Stimulated activated CD4-positive, alpha-beta T cell treated with anti-CD3 and anti-CD28 coated beads, Interleukin-12 subunit alpha, Interleukin-12 subunit beta, amount 100 ng/mL, for 24 hours (primary cell): Measurements from ENCODE around the gene MYCBPAP.
A peak's percentile ranks its signal among the peaks of the same experiment; 100 is the strongest.

Experiments used
- DNase-seq, 2 experiments: peaks; one replicate each; pipeline ENCODE4 v3.0.0-alpha.2; 2020; ENCODE audit warnings: low read depth in 2 of 2

The MYCBPAP gene, protein sequence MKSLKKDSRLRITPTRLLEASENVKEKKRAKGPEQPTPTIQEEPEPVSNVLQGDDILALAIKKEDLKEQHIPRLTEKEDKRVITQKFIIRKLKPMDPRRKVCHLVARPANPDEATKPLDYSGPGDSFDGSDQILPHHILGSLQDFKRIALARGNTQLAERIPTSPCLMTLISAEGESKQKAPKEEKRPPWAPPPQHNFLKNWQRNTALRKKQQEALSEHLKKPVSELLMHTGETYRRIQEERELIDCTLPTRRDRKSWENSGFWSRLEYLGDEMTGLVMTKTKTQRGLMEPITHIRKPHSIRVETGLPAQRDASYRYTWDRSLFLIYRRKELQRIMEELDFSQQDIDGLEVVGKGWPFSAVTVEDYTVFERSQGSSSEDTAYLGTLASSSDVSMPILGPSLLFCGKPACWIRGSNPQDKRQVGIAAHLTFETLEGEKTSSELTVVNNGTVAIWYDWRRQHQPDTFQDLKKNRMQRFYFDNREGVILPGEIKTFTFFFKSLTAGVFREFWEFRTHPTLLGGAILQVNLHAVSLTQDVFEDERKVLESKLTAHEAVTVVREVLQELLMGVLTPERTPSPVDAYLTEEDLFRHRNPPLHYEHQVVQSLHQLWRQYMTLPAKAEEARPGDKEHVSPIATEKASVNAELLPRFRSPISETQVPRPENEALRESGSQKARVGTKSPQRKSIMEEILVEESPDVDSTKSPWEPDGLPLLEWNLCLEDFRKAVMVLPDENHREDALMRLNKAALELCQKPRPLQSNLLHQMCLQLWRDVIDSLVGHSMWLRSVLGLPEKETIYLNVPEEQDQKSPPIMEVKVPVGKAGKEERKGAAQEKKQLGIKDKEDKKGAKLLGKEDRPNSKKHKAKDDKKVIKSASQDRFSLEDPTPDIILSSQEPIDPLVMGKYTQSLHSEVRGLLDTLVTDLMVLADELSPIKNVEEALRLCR

DNA sequence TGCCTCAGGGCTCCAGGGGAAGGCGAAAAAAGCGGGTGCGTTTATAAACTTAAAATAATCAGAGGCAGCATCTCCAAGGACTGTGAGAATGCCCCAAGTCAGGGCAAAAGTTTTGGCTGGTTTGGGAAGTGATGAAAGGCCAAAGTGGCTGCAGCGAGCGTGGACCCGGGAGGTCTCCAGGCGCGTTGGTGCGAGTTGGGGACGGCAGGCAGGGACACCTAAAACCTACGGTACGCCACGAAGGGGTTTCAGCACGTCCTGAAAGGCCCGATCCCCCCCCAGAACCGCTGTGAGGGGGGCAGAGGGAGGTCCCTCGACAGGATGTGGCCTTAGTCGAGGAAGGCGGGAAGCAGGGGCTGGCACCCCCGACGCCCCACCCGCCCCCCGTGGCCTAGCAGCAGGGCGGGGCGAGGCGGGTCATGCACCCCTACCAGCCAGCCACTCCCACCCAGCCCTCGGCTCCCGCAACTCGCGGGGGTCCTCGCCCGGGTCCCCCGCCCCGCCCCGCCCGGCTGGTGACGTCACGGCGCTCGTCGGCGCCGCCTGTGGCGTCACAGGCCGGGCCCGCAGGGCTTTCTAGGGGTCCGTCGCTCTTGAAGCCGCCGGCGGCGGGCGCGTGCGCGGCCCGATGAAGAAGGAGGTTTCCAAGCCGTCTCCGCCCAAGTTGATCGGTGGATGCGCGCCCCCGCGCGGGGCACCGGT lies at the start of gene MYCBPAP:
MYCBPAP (plus strand) TSS at position 569 of the 702 bp plus-strand sequence. CDS start 236 bp downstream, outside the sequence.
- peak; percentile 64 to 77 for DNase-seq

DNA sequence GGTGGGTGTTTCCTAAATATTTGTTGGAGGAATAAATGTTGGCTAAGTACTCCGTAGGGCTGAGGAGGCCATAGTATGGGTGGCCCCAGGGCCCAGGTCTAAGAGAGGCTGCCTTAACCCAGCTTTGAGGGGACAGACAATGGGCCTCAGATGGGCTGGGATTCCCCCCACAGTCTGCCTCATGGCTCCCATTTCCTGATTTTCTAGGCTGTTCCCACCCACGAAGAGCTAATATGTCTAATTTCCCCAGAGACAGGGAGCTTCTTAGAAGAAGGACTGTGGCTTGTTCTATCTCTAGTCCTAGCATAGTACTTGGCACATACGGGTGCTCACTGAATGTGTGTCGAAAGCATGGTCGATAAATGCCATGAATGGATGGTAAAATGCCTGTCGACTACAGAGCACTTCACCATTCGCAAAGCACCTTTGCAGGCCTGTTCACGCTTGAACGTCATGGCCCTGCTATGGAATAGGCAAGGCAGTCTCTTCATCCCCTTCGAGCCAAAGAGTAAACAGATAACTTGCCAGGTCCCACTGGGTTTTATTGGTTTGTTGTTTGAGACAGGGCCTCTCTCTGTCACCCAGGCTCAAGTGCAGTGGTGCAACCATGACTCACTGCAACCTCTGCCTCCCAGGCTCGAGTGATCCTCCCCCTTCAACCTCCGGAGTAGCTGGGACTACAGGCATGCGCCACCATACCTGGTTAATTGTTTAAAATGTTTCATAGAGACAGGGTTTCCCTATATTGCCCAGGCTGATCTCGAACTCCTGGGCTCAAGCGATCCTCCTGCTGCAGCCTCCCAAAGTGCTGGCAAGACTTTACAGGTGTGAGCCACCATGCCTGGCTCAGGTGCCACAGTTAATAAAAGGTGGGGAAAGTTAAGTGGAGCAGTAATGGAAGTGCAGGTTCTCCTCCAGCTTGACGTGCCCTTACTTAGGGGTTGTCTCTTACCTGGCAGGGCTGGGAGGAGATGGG lies 49.2 kb upstream of the MYCBPAP start:
- DNase-seq = no peak

DNA sequence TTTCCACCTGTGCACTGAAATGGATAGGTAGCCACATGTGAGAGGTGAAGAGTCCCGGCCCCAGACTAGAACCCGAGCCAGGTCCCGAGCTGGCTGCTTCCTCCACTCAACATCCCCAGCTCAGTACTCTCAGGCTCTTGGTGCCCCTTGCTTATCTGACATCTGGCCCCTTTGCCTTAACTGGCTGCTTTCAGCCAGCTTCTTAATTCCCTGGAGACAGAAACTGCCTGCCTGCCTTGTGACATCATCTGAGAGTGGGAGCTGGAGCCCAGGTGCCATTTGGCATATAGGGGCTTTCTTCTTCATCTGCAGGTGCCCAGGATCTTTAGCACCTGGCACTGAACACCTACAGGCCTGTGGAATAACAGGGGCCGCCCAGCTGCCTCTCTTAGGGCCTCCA lies 48.5 kb upstream of the MYCBPAP start:
- DNase-seq = no peak

DNA sequence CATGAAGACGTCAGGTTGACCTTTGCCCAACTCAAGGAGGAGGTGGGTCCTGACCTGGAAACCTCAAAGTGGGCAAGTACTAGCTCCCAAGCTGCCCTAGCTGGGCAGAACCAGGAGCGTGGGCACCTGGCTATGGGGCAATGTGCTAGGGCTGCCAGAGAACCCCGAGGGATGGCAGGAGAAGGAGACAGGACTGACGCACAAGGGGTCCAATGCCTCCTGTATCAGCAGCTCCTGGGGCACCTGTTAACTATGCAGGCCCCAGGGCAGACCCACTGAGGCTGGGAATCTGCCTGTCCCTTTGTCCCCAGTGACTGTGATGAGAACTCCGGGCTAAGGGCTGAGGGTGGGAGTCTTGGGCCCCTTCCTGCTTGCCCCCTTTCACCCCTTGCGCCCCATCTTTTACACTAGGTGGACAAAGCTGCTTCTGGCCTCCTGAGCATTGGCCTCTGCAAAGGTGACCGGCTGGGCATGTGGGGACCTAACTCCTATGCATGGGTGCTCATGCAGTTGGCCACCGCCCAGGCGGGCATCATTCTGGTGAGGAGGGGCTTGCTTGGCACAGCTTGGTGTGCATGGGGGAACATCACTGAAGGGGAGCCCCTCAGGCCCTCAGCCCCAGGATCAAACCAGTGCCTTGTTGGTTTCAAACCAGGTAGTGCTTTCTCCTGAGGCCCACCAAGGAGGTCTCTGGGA lies 47.3 kb upstream of the MYCBPAP start:
- DNase-seq = no peak

DNA sequence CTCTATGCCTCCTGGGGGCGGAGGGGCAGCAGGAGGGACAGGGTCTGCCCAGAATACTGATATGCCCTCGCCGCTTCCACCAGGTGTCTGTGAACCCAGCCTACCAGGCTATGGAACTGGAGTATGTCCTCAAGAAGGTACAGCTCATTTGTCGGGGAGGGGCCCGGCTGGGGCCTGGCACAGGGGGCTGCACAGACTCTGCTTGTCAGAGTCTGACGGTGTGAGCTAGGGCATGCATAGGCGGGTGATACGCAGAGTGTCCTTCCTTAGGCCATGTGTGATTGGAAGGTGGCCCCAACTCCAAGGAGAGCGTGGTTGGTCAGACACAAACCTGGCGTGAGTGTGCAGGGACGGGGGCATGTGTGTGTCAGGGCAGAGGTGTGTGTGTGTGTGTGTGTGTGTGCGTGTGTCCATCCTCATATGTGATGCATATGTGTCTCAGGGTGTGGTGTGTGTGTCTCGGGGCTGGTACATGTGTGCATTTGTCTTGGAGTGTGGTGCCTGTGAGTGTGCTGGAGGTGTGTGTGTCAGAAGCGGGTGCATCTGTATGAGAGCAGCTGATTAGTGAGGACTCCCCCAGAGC lies 46.6 kb upstream of the MYCBPAP start:
- DNase-seq = no peak

DNA sequence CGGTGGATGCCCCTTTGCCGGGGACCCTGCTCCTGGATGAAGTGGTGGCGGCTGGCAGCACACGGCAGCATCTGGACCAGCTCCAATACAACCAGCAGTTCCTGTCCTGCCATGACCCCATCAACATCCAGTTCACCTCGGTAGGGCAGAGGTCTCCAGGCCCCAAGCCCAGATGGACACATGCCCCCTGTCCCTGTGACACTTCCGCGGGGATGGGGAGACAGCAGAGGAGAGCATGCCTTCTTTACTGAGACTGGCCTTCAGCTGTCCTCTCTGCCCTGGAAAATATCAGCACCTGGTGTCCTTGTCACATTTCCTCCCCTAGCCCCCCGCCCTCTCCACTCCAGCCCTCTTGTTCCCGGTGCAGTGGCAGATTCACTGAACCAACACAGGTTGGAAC lies 45.8 kb upstream of the MYCBPAP start:
- DNase-seq = no peak

DNA sequence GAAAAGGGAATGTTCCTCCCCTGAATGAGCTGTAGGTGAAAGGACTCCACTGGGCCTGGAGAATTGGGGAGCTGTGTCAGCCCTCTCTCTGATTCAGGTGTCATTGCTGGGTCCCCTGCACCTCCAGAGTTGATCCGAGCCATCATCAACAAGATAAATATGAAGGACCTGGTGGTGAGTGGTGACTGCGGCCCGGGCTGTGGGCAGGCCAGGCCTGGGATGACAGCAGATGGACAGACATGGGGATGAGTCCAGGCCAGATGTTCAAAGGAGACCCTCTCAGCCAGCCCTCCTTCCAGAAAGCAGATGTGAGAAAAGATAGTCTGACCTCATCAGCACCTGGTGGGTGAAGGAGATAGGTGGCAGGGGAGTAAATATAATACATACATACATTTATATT lies 44.1 kb upstream of the MYCBPAP start:
- no peak for DNase-seq

DNA sequence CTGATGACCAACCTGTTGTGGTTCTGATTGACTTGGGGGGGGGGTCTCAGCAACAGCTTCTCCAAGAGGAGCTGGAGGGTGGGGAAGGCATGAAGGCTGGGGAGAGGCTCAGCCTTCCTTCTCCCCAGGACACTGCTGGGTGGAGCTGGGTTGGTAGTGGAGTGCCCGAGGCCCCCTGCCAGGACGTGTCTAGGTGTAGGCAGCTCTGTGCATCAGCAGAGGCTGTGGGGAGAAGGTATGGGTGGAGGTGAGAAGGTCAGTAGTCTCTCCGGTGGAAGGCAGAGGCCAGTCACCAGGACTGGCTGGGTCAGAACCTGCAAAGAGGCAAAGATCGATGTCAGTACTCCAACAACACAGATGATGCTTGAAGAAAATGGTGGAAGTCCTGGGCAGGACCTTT lies 43.5 kb upstream of the MYCBPAP start:
- DNase-seq = no peak

DNA sequence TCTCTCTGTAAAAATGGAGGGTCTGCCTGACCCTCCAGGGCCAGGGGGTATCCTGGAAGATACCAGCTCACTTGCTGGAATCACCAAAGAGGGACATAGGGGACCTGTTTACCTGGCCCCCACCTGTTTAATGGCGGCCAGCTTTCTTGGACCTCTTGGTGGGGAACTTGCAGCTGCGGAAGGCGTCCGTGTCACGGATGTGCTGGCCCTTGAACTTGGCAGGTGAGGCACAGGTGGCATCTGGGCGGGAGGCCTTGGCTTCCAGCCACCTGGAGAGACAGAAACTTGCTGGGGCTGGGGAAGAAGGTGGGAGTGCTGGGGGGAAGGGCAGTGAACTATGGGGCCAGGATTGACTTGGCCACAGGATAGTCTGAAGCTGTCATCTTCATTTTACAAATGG lies 43.1 kb upstream of the MYCBPAP start:
- DNase-seq = no peak

DNA sequence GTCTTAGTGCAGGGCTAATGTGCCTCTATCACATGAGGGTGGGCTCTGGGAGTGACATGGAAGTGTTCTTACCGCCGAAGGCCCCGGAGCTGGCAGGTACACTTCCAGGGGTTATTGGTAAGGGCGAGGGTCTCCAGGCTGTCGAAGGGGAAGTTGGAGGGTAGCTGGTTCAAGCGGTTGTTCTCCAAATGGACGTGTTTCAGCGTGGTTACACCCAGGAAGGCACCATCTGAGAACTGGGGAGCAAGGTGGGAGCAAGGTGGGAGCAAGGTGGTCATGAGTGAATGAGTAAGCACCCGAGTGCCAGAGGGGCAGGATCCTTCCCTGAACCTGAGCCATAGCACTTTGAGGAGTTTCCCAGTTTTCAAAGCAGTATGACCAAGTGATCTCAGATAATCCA lies 42.6 kb upstream of the MYCBPAP start:
- DNase-seq = no peak

DNA sequence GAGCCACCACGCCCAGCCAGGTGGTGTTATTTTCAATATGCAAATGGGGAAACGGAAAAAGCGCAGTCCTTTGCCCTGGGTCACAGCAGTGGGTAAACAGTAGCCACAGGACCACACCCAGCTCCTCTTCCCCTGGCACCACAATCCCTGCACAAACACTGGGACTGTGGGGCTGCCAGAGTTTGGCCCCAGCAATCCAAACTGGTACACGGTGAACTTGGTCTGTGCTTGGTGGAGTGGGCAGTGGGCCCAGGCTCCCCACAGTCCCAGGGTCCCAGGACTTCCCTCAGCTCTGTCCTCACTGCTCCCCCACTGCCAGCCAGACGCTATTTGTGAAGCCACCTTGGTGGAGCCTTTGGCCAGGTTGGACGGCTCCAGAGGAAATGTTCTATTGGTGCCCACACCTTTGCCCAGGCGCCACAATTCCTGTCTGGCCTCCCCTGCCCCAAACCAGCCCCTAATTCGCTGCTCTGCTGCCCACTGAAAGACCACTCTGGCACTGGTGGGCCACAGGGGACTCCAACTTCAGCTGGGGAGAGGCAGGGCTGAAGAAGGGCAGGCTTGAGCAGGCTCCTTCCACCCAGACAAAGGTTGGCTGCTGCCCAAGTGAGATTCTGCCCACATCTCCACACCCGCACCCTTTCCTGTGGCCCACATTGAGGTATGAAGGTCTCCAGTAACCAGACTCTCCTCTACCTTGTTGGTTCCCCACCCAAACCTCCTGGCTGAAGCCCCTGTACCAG lies 41.7 kb upstream of the MYCBPAP start:
- DNase-seq = no peak

DNA sequence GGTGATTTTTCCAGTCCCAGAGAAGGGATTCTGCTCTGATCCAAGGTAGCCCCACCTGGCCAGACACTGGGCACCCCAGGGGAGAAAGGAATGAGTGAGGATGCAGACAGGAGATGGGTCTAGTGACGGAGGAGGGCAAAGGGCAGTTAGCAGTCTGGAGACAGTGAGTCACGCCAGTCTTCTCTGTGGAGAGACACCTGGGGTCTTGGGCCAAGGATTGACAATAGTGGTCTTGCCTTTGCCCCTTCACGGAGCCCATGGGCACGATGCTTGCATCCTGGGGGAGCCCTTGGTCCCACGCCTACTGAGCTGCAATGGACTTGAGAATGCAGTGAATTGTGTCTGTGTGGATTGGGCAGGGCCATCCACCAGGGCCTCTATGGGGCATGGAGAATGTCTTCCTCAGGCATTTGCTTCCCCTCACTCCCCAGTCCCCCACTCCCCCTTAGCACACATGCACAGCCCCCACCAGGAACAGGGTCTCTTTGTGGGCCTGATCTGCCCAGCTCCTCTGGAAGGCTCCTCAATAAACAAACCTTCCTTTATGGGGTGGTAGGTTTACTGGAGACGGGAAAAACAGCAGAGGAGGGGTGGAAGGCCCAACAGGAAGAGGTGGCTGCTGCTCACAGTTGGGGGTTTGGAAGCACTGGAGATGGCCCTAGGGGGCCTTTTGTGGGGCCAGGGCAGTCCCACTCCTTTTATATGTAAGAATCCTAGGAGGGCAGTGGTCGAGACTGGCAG lies 41.0 kb upstream of the MYCBPAP start:
- DNase-seq = no peak

DNA sequence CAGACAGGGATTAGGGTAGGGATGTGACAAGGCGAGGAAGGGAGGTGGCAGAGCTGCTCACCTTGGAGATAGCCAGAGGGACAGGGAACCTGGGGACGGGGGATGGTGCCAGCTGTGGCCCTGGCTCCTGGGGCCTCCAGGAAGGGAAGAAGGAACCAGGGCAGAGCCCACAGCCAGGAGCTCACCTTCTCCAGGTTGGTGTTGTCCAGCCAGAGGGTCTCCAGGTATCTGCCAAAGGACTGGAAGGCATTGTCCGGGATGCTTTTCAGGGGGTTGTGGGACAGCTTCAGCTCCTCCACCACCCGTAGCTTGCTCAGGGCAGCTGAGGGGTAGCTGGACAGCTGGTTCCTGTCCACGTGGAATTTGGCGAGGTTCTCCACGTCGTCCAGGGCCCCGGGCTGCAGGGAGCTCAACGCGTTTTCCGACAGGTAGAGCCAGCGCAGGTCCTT lies 40.4 kb upstream of the MYCBPAP start:
- DNase-seq = no peak

DNA sequence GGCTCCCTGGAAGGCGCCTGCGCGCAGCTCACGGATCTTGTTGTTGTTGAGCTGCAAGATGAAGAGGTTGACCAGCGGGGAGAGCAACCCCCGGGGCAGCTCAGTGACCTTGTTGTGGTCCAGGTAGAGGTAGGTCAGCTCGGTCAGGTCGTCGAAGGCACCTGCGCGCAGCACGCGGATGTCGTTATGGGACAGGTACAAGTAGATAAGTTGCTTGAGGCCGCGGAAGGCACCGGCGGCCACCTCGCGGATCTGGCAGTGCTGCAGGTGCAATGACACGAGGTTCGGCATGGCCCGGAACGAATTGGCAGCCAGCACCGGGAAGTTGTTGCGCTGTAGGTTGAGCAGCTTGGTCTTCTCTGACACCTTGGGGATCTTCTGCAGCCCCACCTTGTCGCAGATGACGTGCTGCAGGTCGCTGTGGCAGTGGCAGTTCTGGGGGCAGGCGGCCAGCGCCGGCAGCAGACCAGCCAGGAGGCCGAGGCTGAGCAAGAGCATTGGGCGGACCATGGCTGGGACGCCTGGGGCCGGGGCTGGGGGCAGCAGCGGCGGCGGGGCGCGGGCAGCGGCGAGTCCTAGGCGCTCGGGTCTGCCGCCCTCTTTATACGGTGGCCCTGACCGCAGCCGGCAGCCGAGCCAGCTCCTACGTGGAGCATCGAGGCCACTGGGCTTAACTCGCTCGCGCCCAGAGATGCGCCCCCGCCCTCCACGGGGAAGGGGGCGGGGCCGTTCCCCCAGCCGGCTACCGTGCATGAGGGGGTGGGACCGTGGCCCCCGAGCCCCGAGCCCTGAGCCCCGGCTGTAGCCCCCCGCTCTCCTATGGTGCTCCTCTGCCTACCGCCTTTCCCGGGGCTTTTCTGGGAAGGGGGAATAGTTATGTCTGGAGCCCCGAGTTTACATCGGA lies 39.7 kb upstream of the MYCBPAP start, which contains the start of gene CHAD:
CHAD (minus strand) TSS at position 577 of the 904 bp plus-strand sequence; CDS start at position 510, 67 bp downstream.
- no peak for DNase-seq

DNA sequence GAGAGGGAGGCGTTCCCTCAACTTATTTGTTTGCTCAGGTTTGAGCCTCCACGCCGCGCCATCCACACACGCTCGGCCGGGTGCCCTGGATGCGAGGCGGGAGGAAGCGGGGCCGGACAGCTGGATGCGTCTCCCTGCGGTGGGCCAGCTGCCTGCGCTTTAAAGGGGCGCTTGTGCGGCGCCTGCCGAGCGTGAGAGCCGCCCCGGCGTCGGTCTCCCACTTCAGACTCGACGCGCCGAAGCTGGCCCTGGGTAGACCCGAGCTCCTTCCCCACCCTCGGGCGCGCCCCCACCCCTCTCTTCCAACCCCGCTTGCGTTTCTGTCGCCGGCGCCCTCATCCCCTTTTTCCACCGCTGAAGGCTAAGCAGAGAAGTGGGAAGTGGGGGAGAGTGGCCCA lies 39.0 kb upstream of the MYCBPAP start:
- no peak for DNase-seq

DNA sequence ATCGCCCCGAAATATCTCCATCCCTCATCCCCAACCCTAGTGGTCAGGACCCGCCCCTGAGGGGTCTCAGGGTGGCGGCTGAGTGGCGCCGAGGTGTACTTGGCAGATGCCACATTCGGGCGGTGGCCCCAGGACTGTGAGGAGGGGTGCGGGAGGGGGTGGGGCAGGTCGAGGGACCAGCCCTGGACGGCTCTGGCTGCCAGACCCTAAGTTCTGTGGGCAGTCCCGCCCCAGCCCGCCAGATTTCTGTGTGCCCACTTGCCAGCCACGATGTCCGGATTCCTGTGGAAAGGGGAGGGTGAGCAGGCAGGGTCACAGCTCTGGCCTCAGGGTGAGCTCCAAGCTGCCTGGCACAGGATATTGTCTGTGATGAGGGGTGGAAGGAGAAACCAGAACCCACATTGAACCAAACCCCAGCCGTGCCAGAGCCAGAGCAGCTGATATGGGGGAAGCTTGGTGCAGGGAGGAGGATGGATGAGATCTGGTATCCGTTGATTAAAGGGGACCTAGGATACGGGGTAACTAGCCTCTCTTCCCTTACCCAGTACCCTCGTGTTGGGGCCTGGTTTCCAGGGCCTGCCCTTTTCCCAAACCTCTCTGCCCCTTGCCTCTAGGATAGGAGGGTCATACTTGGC lies 38.5 kb upstream of the MYCBPAP start:
- no peak for DNase-seq

DNA sequence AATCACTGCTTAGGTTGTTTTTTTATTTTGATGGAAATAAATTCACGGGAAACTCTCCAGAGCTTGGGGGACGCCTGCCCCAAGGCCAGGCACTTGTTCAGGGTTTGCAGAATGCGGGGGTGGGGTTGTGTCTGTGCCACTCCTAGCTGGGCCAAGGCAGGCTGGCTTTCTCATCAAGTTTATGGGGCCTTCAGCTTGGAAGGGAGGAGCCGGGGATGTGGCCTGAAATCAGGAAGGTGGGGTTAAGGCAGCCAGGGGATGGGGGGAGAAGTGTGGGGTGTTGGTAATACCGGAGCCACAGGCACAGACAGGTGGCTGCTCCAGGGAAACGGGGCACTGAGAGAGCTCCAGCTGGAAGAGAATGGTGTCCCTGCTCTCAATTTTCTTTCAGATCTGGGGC lies 37.8 kb upstream of the MYCBPAP start:
- no peak for DNase-seq
